NCI-H1436 treated with DMSO at 0.1 percent for 48 hours (cell line): ENCODE data around the gene CCDC78.
A peak's percentile ranks its signal among the peaks of the same experiment; 100 is the strongest.

Experiments used
- DNase-seq: peaks from one replicate; lab custom pipeline; 2025; lab: John Stamatoyannopoulos, UW

Gene CCDC78

GRCh38 chr16:678209-678857 is 47.9 kb downstream of the CCDC78 start:
- DNase-seq, result no peak

GRCh38 chr16:677316-678190 is 48.7 kb downstream of the CCDC78 start:
- no peak for DNase-seq

- DNase-seq, result peak; percentile 36
Measured at GRCh38 chr16:676913-677312, 49.3 kb downstream of the CCDC78 start.

- no peak for DNase-seq
Measured at GRCh38 chr16:676565-676902, 49.7 kb downstream of the CCDC78 start.

GRCh38 chr16:675884-676564 is 50.2 kb downstream of the CCDC78 start:
- DNase-seq, result no peak

- no peak for DNase-seq
Measured at GRCh38 chr16:674968-675883, 51.0 kb downstream of the CCDC78 start, which contains the start of gene RHBDL1. Gene RHBDL1, plus strand, starts transcription at chr16:675671. Its CDS starts 120 bp downstream, at chr16:675791.

- DNase-seq, result no peak
Measured at GRCh38 chr16:674214-674881, 51.9 kb downstream of the CCDC78 start.

GRCh38 chr16:673399-673991 is 52.7 kb downstream of the CCDC78 start:
- DNase-seq, result no peak

GRCh38 chr16:672851-673250 is 53.4 kb downstream of the CCDC78 start:
- no peak for DNase-seq
